Brain pericyte (primary cell): ENCODE results near the gene KRTAP19-2.
"Not testable (repeated sequence)": the region's sequence is repeated elsewhere in the genome, so short reads cannot be mapped to it uniquely, and the experiment has no call there.

Source experiments
- DNase-seq: peaks from one replicate; pipeline ENCODE4 v3.0.0-alpha.2; 2012; ENCODE audit warnings: low read depth, low spot score

The KRTAP19-2 gene, protein sequence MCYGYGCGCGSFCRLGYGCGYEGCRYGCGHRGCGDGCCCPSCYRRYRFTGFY

GRCh38 chr21:30487336-30487735 is at the start of gene KRTAP19-2:
Gene KRTAP19-2 (minus strand): TSS chr21:30487436. CDS start chr21:30487348, 88 bp downstream.
- DNase-seq = no peak

GRCh38 chr21:30518876-30519275 is 31.6 kb upstream of the KRTAP19-2 start:
- DNase-seq = no peak

GRCh38 chr21:30515681-30516080 is 28.4 kb upstream of the KRTAP19-2 start:
- no peak for DNase-seq

- DNase-seq = not testable (repeated sequence)
Observed at GRCh38 chr21:30505621-30506205, 18.5 kb upstream of the KRTAP19-2 start.

DNA sequence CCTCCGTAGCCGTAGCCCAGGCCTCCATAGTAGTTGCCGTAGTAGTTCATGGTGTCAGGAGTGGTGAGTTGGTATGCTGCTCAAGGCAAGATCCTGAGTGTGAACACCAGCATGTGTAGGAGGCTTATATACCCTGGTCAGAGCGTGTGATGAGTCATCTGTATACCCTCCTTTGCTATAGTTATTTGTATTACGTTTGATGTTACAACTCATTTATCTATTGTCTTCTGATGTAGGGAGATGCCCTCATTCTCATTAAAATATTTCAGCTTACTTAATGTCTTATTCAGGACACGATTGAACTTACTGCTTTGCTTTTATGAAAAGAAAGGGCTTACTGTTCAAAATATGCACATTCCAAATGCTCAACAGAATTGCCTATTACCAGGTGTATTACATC is 14.8 kb upstream of the KRTAP19-2 start, which contains the start of gene KRTAP19-5:
Gene KRTAP19-5 (minus strand): TSS at position 101 of the 400 bp plus-strand sequence. CDS start 51 bp downstream, at position 50.
- DNase-seq = no peak

- no peak for DNase-seq
Observed at GRCh38 chr21:30497065-30497464, 9.8 kb upstream of the KRTAP19-2 start, which contains the start of gene KRTAP19-4. Gene KRTAP19-4 (minus strand): TSS chr21:30497165. CDS start chr21:30497110, 55 bp downstream.

DNA sequence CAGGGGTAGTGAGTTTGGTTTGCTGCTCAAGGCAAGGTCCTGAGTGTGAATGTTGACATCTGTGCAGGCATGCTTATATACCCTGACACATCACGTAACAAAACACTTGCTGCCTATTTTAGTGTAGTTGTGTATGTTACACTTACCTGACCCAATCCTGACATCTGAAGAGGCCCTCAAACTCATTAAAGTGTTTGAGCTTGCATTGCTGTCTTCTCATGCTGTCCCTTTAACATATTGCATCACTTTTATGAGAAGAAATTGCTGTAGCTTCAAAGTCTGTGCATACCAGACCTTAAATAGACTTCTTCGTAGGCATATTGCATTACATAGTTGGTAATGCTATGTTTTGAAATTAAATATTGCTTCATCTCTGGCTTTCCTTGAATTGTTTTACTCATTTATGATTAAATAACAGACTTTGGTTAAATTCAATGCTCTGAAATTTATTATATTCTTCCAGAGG is 4.8 kb upstream of the KRTAP19-2 start, which contains the start of gene KRTAP19-3:
Gene KRTAP19-3 (minus strand): TSS at position 51 of the 466 bp plus-strand sequence. CDS start 56 bp downstream, outside the sequence.
- no peak for DNase-seq

- DNase-seq = no peak
Observed at GRCh38 chr21:30486180-30486579, 1.1 kb downstream of the KRTAP19-2 start.

- no peak for DNase-seq
Observed at GRCh38 chr21:30482130-30482529, 5.1 kb downstream of the KRTAP19-2 start.

DNA sequence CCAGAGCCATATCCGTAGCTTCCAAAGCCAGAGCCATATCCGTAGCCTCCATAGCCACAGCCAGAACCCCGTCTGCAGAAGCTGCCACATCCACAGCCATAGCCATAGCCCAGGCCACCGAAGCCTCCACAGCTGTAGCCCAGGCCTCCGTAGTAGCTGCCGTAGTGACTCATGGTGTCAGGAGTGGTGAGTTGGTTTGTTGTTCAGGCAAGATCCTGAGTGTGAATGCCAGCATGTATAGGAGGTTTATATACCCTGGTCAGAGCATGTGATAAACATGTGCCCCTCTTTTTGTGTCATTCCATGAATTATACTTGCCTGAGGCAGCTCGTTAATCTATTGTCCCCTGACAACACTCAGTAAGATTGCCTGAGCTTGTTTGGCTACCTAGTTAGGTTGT is 7.1 kb downstream of the KRTAP19-2 start, which contains the start of gene KRTAP19-1:
Gene KRTAP19-1 (minus strand): TSS at position 223 of the 400 bp plus-strand sequence. CDS start 50 bp downstream, at position 173.
- DNase-seq = no peak

- no peak for DNase-seq
Observed at GRCh38 chr21:30479259-30479658, 8.0 kb downstream of the KRTAP19-2 start.

DNA sequence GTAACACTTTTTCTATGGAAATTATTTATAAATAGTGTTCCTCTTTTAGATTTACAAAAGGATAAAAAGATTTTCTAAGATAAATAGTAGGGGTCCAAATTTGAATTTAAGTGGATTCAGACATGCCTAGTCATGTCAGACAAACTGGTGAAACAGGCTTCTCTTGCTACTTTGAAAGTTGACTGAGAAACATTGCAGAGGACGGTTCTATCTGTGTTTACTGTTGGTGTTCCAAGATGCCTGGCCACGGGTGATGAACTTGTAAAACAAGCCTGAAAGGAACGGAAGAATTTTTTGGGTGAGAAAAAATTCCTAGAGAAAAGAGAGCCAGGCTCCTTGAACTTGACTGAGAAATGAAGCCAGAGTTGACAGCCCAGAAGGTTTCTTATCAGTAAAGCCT is 9.2 kb downstream of the KRTAP19-2 start:
- DNase-seq = no peak

DNA sequence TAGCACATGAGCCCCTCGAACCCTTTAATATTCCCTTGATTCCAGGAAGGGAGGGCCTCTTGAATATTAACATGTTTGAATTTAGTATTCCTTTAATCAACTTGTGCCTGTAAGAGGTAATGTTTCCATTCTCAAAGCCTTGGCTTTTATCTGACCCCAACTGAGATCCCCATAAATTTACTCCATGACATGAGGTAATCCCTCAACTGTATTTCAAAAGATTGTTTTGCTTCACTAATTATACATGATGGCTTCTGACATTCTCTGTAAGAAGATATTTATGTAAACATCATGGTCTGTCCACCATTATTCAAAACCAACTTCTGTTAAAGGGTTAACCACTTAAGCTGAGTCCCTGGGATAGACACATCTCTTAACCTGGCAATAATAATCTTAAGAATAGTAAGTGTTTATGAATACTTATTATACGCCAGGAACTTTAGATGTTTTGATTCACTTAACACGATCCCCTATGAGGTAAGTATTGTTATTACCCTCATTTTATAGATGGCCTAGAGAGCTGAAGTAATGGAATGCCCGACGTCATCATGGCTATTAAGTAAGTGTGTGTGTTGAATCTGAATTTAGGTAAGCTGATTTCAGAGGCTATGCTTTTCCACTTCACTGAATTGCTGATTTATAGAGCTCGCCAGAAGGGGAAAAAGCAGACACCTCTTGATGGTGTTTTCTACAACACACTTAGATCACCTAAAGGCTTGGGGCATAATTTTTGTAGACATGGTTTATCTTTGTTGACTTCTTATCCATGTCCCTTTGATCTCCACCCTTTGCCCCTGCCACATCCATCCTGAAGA is 18.1 kb downstream of the KRTAP19-2 start:
- no peak for DNase-seq

DNA sequence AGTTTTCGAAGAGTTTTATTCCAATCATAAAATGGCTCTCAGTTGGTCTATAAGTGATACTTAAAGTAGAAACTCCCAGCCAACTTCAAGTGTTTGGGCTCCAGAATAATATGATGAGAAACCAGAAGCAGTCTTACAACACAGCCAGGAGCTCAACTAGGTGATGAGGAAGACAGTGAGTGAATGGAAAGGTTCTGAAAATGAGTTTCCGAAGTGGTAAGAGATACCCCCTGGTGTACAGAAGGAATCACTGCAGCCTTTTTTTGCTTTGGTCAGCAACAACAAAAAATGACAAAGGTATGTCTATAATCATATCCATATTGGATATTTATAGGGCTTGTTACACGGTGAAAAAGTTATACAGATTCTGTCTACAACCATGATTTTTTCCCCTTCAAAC is 23.5 kb downstream of the KRTAP19-2 start:
- DNase-seq = no peak

GRCh38 chr21:30448514-30448913 is 38.7 kb downstream of the KRTAP19-2 start:
- no peak for DNase-seq

DNA sequence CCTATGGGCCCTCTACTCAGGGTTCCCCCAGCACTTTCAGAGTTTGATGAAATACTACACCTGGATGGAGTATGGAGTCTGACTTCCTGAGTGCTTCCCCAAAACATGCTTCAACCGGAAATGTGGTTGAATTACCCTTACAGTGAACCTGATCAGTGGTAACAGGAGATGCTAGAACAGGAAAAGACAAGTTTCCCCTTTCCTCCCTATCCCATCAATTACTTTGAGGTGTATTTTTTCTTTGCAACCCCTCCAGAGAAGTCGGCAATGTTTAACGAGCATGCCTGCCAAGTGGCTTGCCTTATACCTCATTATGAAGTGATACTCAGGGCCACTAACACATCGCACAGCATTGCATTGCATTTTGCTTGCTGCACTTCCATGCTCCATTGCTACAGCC is 40.2 kb downstream of the KRTAP19-2 start:
- DNase-seq = no peak

GRCh38 chr21:30444204-30444603 is 43.0 kb downstream of the KRTAP19-2 start:
- no peak for DNase-seq

DNA sequence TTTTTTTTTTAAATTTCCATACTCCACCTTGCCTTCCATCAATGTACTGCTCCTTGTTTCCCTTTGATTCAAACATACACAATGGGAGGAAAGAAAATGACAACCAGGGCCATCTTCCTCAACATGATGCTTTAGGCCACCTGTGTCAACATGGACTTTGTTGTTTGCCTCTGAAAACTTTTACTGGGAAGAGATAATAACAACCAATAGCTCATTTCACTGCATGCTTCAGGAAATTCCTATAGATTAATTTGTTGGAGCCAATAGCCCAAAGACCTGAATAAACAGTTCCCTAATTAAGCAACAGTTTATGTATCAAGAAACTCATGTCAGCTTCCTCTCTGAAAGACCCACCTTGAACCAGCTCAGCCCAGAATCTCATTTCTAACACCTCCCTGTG is 44.0 kb downstream of the KRTAP19-2 start:
- no peak for DNase-seq

DNA sequence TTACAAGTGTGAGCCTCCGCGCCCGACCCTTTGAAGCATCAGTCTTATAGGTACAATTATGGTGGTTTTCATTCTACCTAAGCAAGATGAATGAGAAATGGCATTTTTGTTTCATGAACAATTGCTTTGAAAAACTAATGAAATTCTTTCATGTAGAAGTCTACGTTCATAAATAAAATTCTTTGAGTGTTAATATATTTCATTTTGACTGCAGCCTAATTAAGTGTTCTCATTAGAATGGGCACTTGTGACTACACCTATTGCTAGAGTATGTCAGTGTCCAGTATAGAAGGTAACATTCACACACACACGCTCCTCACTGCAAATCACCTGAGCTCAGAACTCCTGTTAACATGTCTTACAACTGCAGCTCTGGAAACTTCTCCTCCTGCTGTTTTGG is 47.3 kb downstream of the KRTAP19-2 start, which contains the start of gene KRTAP15-1:
Gene KRTAP15-1 (plus strand): TSS at position 301 of the 400 bp plus-strand sequence. CDS start 53 bp downstream, at position 354.
- no peak for DNase-seq
